GM19193 (cell line): ENCODE results near the gene CDK6.

ENCODE experiments used
- POLR2A ChIP-seq: IDR thresholded peaks from 4 replicates; pipeline ENCODE4 v1.6.1; 2011; ENCODE audit not compliant: insufficient read depth, insufficient read length; ENCODE audit errors: extremely low read depth

Gene CDK6

DNA sequence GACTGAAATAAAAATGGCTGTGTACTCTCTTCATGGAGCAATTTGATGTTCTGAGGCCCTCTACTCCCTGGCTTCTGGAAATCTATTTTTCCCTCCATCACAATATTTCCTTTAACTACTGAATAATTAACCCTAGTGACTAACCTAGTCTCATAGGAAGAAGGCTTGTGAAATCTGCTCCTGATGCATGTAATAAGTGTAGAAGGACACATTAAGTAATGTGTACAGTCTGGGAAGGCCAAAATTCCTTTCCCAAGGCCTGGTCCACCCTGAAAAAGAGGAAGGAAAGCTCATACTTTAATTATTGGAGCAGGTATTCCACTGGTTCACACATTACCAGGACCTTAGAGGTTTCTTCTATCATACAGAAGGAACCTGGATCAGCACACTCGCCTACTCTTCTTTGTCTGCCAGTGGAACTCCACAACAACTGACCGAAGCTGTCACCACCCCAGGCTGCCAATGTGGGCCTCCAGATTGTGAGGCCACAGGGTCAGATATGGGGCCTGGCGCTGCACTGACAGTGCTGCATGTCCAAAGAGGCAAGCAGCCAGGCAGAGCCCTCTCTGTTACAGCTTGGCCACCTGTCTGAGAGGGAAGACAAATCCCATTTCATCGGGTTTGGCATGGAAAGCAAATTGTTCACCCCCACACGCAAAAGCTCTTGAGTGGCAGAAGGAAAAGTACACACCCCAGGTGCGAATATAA is 191.8 kb downstream of the CDK6 start:
- no peak for TF ChIP-seq POLR2A

DNA sequence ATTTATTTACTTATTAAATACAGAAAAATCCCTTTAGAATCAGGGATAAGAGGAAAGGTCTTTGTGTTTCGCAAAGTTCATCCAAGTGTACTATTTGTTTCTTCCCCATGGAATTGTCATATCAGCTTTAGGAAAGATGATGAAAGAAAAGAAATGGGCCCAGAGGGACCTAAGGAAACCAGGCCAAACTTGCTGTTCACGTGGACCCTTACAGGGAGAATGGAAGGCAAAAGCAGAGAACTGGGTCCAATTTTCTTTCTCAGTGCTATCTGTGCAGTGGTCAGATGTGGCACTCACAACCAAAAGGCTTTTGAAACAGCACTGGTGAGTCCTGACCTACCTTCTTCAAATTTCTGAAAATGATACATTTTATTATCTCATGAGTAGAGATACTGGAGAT is 192.6 kb downstream of the CDK6 start:
- TF ChIP-seq POLR2A, result no peak

DNA sequence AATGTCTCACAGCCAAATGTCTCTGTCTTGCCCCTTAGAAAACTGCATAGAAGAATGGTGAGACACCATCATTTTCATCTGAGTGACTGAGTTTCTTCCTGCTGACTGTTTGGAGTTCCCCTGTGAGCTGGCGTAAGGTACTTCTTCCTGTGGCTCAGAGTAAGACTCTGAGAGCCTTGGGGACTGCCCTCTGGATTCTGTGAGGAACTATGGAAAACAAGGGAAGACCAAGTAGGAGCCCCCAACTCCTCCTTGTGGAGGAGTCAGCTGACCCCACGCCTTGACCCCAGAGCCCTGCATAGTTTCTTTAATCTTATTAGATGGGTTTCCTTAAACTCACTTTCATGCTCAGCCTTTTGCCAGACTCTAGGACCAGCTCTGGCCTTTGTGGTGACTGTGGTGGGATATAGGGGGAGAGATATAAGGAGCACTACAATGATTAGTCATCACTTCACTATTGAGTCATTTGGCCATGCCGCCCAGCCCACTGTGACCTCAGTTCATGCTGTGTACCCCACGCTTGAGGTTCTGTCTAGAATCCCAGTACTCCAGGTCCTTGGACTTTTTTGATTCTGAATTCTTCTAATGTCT is 194.4 kb downstream of the CDK6 start:
- no peak for TF ChIP-seq POLR2A

DNA sequence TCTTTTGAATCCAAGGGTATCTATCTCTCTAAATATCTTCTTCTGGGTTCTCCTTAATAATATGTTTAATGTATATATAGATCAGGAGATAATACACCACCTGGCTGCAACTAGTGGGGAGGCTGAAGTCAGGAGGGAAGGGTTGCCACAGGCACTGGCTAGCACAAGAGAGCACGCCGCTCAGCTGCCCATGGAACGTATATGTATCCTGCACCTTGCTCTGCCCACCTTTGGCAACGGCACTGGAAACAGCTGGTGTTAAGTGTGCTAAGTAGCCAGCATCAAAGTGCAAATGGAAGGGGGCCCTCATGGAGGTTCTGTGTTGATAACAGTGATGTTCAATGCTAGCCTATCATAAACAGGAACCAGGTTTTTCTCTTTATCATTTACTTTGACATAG is 196.4 kb downstream of the CDK6 start:
- no peak for TF ChIP-seq POLR2A

DNA sequence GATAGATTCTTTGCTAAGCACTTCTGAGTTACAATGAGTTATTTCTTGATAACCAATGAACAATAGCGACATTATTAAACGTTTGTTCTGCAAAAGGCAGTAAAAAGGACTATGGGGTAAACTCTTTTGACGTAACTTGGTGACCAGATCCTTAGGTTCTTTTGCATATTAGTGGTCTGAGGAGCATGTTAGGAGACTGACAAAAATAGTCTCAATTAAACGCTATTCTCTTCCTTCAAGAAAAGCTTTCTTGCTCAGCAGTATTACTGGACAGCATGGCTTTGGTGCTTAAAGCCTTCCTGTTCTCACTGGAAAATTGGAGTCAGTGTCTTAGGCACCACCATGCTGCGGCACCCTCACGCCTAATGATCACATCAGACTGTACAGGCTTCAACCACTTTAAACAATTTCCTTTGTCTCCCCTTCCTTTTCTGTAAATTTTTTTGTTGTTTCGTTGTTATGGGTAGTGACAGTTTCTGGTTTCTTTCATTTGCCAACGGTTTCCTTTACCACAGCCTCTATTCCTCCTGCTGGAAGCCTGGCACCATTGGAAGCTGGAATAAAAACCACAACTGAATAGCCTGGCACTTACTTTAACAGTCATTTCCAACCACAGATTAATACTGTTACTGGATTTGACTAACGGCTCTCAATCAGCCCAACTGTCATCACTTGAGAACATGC is 197.0 kb downstream of the CDK6 start:
- no peak for TF ChIP-seq POLR2A

DNA sequence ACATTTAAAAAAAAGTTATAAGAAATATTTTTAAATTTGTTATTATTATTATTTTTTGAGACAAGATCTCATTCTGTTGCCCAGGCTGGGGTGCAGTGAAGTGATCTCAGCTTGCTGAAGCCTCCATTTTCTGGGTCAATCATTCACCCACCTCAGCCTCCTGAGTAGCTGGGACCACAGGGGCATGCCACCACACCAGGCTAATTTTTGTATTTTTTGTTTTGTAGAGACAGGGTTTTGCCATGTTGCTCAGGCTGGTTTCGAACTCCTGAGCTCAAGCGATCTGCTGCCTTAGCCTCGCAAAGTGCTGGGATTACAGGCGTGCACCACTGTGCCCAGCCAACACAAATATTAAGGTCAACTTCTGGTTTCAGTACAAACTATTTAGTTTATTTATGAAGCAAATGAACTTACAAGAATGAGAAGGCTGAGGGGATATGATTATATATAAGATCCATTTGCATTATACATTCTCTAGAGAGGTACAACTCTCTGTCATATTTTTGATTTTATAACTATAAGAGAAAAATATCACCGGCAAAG is 200.3 kb downstream of the CDK6 start:
- no peak for TF ChIP-seq POLR2A

DNA sequence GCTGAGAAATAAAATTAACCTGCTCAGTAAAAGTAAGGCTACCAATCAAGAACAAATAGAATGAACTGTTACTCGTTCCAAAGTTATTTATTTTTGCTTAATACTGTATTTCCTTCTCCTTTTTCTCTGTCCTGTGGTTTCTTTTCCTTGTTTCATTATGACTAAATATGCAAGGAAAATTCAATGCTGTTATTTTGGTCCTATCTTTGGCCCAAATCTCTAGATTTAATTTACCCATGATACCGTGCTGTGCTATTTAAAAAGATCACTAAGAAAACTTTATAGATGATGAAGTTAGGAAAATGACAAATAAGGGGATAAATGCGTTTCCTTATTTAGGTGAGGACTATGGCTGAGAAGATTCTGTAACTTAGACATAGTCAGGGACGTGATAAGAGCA is 200.8 kb downstream of the CDK6 start:
- no peak for TF ChIP-seq POLR2A

DNA sequence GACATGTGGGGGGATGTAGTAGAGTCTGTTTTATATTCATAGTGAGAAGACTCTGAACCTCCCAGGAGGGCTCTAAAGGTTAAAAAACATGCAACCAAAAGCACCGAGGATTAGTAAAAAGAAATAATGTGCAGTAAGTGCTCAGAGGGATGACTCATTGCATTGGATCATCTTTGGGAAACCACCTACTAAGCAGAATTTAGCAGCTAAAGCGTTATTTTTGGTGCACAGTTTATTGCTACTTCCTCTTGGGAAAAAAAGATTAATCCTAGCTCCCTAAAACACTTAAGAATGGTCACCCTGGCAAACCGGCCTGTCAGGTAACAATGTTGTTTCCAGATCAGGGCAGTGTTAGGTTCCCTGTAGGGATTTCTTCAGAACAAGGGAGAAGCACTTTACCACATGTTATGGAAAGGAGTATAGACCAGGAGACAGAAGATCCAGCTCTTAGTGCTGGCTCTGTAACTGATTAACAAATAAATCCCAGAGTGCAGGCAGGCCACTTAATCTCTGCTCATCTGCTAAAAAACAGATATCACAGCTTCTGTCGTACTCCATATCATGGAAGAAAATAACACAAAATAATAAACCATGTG is 201.4 kb downstream of the CDK6 start:
- TF ChIP-seq POLR2A, result no peak

DNA sequence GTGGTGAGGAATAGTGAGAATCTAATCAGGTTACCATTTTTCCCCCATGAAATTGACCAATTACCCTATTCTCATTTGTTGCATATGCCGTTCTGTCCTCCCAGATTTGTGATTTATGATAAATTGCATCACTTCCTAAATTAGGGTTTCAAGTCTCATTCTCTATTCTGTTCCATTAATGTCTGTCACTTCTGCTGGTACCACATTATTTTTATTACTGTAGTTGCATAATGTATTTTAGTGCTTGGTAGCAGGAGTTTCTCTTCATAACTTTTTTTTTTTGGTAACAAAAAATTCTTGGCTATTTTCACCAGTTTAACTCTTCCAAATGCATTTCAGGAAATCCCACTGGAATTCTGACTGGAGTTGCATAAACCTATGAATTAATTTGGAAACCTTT is 202.2 kb downstream of the CDK6 start:
- TF ChIP-seq POLR2A, result no peak

DNA sequence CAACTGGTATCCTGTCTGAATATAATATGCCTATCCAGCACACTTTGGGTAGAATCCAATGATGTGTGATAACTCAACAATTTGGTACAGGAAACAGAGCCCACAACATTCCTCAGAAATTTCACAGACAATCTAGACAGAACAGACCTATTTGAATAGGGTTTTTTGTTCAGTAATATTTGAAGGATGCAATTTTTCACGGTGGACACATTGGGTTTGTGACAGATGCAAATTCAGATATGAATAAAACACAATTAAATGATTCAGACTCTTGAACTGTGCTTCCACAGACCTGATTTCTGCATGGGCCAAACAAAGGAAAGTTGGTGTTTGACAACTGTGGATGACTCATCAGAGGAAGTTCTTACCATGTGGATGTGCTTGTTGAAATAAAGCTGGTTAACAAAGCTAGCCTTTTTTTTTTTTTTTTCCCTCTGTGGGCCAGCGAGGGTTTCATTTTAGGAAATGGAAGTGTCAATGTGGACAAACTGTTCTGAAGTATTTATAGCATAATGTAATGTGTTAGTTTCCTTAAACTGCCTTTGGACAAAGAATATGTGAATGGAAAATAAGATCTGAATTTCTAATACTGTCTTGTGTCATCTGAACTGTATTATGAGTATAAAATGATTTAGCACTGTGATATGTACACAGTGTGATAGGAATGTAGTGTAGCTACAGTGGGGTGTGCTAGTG is 203.0 kb downstream of the CDK6 start:
- TF ChIP-seq POLR2A, result no peak

DNA sequence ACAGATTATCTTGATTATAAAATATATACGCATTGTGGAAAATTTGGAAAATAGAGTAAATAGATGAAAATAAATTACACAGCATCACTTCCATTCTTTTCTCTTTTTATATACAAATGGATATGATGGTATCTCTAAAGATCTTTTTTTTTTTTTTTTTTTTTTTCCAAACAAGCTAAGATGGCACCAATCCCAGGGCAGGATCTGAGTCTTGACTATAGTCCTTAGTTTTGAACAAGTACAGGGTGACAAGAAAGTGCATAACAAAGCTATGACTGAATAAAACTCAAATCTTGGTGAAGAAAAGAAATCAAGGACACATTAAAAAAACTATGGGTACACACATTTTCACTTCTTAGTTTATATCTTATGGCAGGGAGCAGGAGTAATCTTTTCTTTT is 203.6 kb downstream of the CDK6 start:
- TF ChIP-seq POLR2A, result no peak

DNA sequence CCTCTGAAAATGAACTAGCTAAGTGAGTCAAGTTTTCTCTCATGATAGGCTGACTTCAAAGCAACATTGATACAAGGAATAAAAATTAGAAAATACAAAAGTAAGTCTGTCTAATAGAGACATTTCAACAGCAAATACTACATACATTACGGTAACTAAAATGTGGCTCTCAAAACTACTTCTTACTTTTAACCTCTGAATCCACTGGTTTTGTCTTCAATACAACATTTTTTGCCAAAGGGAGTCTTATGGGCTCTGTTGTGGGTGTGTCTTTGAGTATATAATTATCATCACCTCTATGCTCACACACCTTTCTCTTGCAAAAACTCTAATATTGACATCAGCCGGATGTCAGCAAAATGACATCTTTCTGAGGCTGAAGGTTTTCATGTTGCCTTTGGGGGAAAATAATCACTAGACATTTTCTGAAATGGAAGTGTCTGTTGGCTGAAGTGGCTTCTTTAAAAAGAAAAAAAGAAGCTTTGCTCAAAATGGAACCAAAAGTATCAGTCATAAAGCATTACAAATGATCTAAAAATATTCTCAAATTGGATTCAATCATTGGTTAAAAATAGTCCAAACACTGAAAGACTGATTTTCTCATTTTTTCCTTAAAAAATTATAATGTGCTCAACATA is 204.4 kb downstream of the CDK6 start:
- TF ChIP-seq POLR2A, result no peak

DNA sequence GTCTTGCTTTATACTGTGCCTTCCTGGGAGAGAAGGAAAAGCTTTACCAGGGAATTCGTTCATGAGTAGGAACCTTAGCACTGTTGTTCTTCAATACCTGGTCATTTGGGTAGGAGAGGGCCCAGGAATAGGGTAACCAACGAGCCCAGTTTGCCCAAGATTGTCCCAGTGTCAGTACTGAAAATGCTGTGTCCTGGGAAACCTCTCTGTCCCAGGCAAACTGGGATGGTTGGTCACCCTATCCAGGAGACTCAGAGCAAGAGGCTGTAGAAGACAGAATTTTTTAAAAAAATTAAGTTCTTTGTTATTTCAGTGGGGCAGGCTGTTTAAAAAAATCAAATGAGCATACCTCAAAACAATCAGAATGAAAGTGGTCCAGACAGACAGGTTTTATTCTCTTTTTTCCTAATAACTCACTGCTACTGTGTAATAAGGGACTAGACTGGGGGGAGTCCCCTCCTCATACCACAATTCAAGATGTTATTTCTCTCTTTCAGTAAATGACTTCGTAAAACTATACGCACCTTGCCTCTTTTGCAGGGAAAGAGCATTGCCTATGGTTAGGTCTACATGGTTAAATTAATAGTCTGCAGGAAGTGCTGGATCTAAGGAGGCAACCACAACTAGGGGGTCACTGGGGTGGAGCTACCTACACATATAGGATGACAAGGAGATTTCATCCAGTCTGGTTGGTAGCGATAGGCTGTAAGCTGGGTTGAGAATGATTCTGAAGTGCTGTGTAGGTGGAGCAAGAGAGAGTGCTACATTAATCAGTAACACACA is 205.1 kb downstream of the CDK6 start:
- TF ChIP-seq POLR2A, result no peak

DNA sequence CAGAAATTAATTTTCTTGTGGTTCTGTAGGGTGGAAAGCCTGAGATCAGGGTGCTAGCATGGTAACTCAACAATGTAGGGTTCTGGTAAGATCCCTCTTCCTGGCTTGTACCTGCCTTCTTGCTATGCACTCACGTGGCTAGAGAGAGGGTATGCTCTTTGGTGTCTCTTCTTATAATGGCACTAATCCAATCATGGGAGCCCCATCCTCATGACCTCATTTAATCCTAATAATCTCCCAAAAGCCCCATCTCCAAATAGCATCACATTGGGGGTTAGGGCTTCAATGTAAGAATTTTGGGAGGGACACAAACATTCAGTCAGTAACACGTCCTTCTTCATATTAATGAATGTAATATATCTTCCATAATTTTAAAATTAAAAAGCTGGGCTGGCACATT is 206.6 kb downstream of the CDK6 start:
- no peak for TF ChIP-seq POLR2A
